AG04450 (cell line): ENCODE data around the gene ACBD6. TPM values are rescaled to one million over a fixed set of nuclear protein-coding genes. Genes with fewer than 3 reads are reported as not detected.

Source experiments
- CTCF ChIA-PET: fragments of 300-600, 350-600 bp; formaldehyde crosslinking; extraction: SDS; loops from one replicate; lab custom pipeline; 2022; ENCODE audit warnings: antibody characterized with exemption, inconsistent platforms; lab: Charles Lee
- POLR2A ChIA-PET: fragments of 350-600 bp; formaldehyde crosslinking; extraction: SDS; loops from one replicate; lab custom pipeline; 2021; ENCODE audit warnings: antibody characterized with exemption, inconsistent platforms; lab: Yijun Ruan, JAX
- DNase-seq: peaks from one replicate; pipeline ENCODE4 v3.0.0-alpha.2; 2011; ENCODE audit warnings: low read depth, low spot score
- H3K27ac ChIP-seq: one replicate; pipeline ENCODE4 v1.5.1; 2012; ENCODE audit warnings: low read depth, low read length, control low read depth
- H3K27me3 ChIP-seq: one replicate; pipeline ENCODE4 v1.6.0; 2012; ENCODE audit warnings: low read length; ENCODE audit not compliant: control insufficient read depth, insufficient read depth
- H3K4me3 ChIP-seq: 2 replicates; pipeline ENCODE4 v1.5.1; 2011; ENCODE audit warnings: mild to moderate bottlenecking, low read depth, low read length, control low read depth
- H3K9me3 ChIP-seq: 2 replicates; pipeline ENCODE4 v1.5.1; 2012; ENCODE audit warnings: low read length; ENCODE audit not compliant: control insufficient read depth, insufficient read depth
- polyA plus RNA-seq: library from polyadenylated mRNA; depleted of rRNA; stranded (reverse); fragments of >200 nt; gene quantifications from 2 replicates; pipeline ENCODE4 v1.2.3, GENCODE V29; 2011
- TF ChIP-seq, protein P1 (sequence below): IDR thresholded peaks from 2 replicates; pipeline ENCODE4 v1.5.1; 2011; ENCODE audit warnings: low read depth, low read length, control low read depth, inconsistent platforms

The ACBD6 gene
- polyA plus RNA-seq, 1 experiment, result 87.6 TPM

DNA sequence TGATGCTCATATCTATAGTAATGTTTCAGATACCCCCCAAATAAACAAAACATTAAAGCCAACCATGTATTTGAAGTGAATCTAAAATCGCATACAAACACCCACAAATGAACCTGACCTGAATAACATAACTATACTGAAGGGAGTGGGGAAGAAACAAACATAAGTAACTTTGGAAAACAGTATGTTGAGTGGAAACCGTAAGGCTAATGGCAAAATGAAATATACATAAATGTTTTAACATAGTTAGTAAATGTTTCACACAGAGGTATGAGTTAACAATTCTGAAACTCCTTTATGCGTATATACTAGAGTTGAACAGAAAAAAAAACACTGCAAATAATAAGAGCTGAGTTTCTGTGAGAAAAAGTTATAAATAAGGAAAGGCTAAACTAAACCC, 125.6 kb downstream of the ACBD6 start:
- TF ChIP-seq, protein P1, sequence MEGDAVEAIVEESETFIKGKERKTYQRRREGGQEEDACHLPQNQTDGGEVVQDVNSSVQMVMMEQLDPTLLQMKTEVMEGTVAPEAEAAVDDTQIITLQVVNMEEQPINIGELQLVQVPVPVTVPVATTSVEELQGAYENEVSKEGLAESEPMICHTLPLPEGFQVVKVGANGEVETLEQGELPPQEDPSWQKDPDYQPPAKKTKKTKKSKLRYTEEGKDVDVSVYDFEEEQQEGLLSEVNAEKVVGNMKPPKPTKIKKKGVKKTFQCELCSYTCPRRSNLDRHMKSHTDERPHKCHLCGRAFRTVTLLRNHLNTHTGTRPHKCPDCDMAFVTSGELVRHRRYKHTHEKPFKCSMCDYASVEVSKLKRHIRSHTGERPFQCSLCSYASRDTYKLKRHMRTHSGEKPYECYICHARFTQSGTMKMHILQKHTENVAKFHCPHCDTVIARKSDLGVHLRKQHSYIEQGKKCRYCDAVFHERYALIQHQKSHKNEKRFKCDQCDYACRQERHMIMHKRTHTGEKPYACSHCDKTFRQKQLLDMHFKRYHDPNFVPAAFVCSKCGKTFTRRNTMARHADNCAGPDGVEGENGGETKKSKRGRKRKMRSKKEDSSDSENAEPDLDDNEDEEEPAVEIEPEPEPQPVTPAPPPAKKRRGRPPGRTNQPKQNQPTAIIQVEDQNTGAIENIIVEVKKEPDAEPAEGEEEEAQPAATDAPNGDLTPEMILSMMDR, result no peak
- CTCF ChIA-PET, result no interaction called here
- POLR2A ChIA-PET, result no interaction called here
- no peak overlapping the region for H3K4me3 ChIP-seq
- H3K27me3 ChIP-seq, result no peaks in the 10 kb centered on the region
- no peak overlapping the region for H3K27ac ChIP-seq
- no peak for DNase-seq
- H3K9me3 ChIP-seq, result peaks cover 9% of the 10 kb centered on the region

DNA sequence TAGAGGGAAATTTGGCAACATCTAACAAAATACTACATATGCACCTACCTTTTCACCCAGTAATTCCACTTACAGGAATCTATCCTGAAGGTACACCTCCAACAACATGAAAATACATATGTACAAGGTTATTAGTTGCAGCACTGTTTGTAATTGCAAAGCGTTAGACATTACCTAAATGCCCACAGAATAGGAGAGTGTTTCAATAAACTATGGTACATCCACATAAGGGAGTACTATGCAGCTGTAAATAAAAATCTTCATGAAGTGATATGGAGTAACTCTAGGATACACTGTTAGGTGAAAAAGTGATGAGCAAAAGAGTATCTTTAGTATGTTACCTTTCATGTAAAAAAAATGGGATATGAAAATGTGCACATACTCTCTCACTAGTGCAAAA, 126.1 kb downstream of the ACBD6 start:
- TF ChIP-seq, protein P1, result no peak
- no peak overlapping the region for H3K4me3 ChIP-seq
- no peak for DNase-seq
- H3K27ac ChIP-seq, result no peak overlapping the region
- CTCF ChIA-PET, result no interaction called here
- peaks cover 9% of the 10 kb centered on the region for H3K9me3 ChIP-seq
- H3K27me3 ChIP-seq, result no peaks in the 10 kb centered on the region
- POLR2A ChIA-PET, result no interaction called here

DNA sequence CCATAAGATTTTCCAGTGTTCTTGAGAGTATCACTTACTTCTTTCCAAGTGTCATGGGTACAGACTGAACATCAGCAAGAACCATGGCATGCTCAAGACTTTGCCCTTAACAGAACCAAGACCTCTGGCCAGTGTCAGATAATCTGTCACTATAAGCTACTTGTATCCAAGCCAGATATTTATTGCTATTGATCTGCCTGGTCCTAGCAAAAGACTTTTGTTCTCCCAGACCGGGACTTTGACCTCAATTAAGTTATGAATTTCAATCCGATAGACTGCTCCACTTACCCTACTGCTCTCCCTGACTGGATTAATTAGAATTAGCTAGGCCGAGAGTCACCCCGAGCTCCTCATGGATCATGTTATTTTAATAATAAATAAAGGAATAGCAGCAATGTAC, 129.6 kb downstream of the ACBD6 start:
- H3K4me3 ChIP-seq, result no peak overlapping the region
- no peaks in the 10 kb centered on the region for H3K9me3 ChIP-seq
- POLR2A ChIA-PET, result no interaction called here
- TF ChIP-seq, protein P1, result no peak
- DNase-seq, result no peak
- CTCF ChIA-PET, result interaction anchor here (1.2 to 1.6 kb wide), 3 partner anchors 22 to 120 kb away, joined by 3 to 5 read pairs (median 3); no protein-coding TSS in a partner anchor
- H3K27ac ChIP-seq, result no peak overlapping the region
- no peaks in the 10 kb centered on the region for H3K27me3 ChIP-seq

- ChIA-PET POLR2A (no interaction called here), CTCF (no interaction called here)
- H3K4me3 ChIP-seq, result no peak overlapping the region
- no peaks in the 10 kb centered on the region for H3K9me3 ChIP-seq
- H3K27ac ChIP-seq, result no peak overlapping the region
- TF ChIP-seq, protein P1, result no peak
- no peaks in the 10 kb centered on the region for H3K27me3 ChIP-seq
- DNase-seq, result no peak
Measured at GRCh38 chr1:180370597-180370996, 131.8 kb downstream of the ACBD6 start.

- Histone ChIP-seq H3K9me3 (no peaks in the 10 kb centered on the region), H3K27me3 (no peaks in the 10 kb centered on the region), H3K27ac (no peak overlapping the region), H3K4me3 (no peak overlapping the region)
- CTCF ChIA-PET, result no interaction called here
- POLR2A ChIA-PET, result no interaction called here
- DNase-seq, result no peak
- TF ChIP-seq, protein P1, result no peak
Measured at GRCh38 chr1:180370188-180370587, 132.2 kb downstream of the ACBD6 start.
